ENCODE measurements around the gene SAMSN1. TPM values are rescaled to one million over a fixed set of nuclear protein-coding genes. Genes with fewer than 3 reads are reported as not detected.

Gene SAMSN1
- total RNA-seq, 4 donors from 2014 or later: 0.29 to 3.0 (median 1.8) TPM

DNA sequence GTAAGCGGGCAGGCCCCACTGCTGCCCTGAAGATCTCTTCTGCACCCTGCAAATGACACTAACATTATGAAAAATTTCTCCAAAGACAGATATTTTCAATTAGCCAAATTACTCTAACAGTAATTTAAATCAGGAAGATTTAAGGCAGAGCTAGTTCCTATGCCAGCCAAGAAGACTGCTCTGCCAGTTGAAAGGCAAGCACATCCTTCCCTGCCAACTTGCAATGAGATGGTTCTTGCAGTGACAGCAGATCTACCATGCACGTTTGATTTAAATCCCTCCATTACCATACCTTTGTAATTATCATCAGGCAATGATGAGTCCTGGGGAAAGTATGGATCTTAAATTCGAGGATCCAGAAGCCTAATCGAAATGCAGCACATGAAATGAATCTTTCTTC, 76.5 kb downstream of the SAMSN1 start:
- Histone ChIP-seq H3K27me3 (no peaks in the 10 kb centered on the region), H3K36me3 (no peaks in the 10 kb centered on the region), H3K27ac (no peak overlapping the region), H3K4me3 (no peak overlapping the region), H3K4me1 (no peaks in the 10 kb centered on the region), H3K9me3 (no peaks in the 10 kb centered on the region)
- TF ChIP-seq CTCF (IDR thresholded peaks at IDR 0.05): no peak
- TF ChIP-seq POLR2A (IDR thresholded peaks at IDR 0.05): no peak
- intact Hi-C loops (cut with DNase I; ENCODE audit: low total_unique reads): no loop called here
- no peak for DNase-seq

GRCh38 chr21:14466715-14467114, 79.4 kb downstream of the SAMSN1 start:
- no peak for DNase-seq
- no peaks in the 10 kb centered on the region for H3K9me3 ChIP-seq
- no peaks in the 10 kb centered on the region for H3K4me1 ChIP-seq
- H3K4me3 ChIP-seq: no peak overlapping the region
- no peaks in the 10 kb centered on the region for H3K36me3 ChIP-seq
- H3K27ac ChIP-seq: no peak overlapping the region
- intact Hi-C loops (cut with DNase I; ENCODE audit: low total_unique reads): no loop called here
- no peaks in the 10 kb centered on the region for H3K27me3 ChIP-seq
- no peak for TF ChIP-seq CTCF (IDR thresholded peaks at IDR 0.05)
- TF ChIP-seq POLR2A (IDR thresholded peaks at IDR 0.05): no peak

GRCh38 chr21:14457762-14458161, 88.4 kb downstream of the SAMSN1 start:
- Histone ChIP-seq H3K27ac (no peak overlapping the region), H3K4me1 (no peaks in the 10 kb centered on the region), H3K9me3 (no peaks in the 10 kb centered on the region), H3K27me3 (no peaks in the 10 kb centered on the region), H3K4me3 (no peak overlapping the region), H3K36me3 (no peaks in the 10 kb centered on the region)
- intact Hi-C loops (cut with DNase I; ENCODE audit: low total_unique reads): no loop called here
- DNase-seq: no peak
- TF ChIP-seq CTCF (IDR thresholded peaks at IDR 0.05): no peak
- TF ChIP-seq POLR2A (IDR thresholded peaks at IDR 0.05): no peak

DNA sequence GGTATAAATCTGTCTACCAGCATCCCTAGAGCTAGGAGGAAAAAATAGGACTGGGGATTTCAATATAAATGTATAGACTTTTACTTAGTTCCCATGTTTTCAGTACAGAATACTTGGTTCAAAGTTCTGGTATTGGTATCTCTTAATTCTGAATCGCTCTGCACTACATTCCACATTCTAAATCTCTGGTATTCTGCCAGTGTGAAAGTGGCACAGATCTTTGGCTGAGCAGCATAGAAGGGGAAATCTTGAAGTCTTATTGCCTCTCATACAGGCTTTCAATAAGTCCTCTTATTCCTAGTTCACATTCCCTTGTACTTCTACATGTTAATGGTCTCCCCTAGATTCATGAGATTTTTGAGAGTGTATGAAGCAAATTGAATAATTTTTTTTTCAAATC, 89.2 kb downstream of the SAMSN1 start:
- no peak overlapping the region for H3K27ac ChIP-seq
- no peaks in the 10 kb centered on the region for H3K4me1 ChIP-seq
- TF ChIP-seq POLR2A (IDR thresholded peaks at IDR 0.05) (no peak), CTCF (IDR thresholded peaks at IDR 0.05) (no peak)
- H3K27me3 ChIP-seq: no peaks in the 10 kb centered on the region
- no peaks in the 10 kb centered on the region for H3K36me3 ChIP-seq
- no peak for DNase-seq
- H3K9me3 ChIP-seq: no peaks in the 10 kb centered on the region
- intact Hi-C loops (cut with DNase I; ENCODE audit: low total_unique reads): no loop called here
- no peak overlapping the region for H3K4me3 ChIP-seq

GRCh38 chr21:14454016-14455009, 91.8 kb downstream of the SAMSN1 start:
- intact Hi-C loops (cut with DNase I; ENCODE audit: low total_unique reads): no loop called here

More at GRCh38 chr21:14454016-14455009, 91.8 kb downstream of the SAMSN1 start:
- H3K36me3 ChIP-seq: no peaks in the 10 kb centered on the region
- no peak overlapping the region for H3K27ac ChIP-seq
- DNase-seq: no peak
- H3K27me3 ChIP-seq: no peaks in the 10 kb centered on the region
- no peaks in the 10 kb centered on the region for H3K4me1 ChIP-seq
- no peaks in the 10 kb centered on the region for H3K9me3 ChIP-seq
- no peak overlapping the region for H3K4me3 ChIP-seq
- no peak for TF ChIP-seq CTCF (IDR thresholded peaks at IDR 0.05)
- no peak for TF ChIP-seq POLR2A (IDR thresholded peaks at IDR 0.05)

Measured in uterus (tissue), 4 donors.